GM21367 (cell line): ENCODE measurements around the gene NBEAL2.

Experiments
- ATAC-seq: cut with Tn5 transposase; IDR thresholded peaks from one replicate; pipeline ENCODE4 v1.9.1; 2021; ENCODE audit not compliant: unreplicated experiment

The NBEAL2 gene

GRCh38 chr3:46944191-46944590 is 35.3 kb upstream of the NBEAL2 start:
- ATAC-seq: no peak

GRCh38 chr3:46946416-46946815 is 33.0 kb upstream of the NBEAL2 start:
- ATAC-seq: no peak

DNA sequence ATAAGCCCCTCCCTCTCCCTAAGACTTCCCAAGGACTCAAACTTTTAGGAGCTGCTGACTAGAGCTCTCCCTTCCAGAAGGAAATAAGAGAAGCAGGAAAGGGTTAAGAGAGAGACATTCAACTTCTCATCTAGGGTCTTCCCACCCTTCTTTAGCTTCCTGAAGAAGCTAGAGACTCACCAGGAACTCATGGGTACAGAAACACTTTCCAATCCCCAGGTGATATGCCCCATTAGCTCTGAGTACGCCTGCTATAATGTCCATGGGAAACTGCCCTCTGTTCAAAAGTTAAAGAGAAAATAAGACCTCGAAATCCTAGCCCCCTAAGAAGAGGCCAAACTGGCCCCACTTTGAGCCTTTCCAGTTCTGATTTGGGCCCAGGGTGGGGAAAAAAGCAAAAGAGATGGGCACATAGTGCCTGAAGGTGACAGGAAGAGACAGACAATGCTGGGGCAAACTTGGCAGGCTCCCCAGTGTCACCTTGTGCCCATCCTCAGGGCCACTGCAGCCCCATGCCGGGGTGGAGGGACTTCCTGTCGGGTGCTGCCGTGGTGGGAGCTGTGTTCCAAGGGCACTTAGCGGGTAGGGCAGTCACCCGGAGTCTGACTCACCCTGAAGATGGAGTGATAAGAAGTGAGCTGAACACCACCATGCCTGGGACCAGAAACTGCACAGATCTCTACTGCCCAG is 32.5 kb upstream of the NBEAL2 start:
- ATAC-seq: no peak

DNA sequence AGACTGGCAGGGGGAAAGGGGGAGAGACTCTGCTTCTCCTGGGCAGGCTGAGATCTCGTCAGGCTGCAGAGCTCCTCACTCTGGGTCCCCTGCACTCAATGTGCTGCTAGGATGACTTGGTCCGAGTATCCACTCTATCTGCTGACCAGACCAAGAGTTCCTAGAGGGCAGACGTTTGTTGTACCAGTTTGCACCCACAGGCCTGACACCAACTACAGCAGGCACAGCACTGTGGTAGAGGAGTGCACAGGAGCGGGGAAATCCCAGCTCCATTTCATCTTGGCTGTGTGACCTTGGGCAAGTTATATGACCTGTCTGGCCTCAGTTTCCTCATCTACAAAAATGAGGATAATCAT is 31.9 kb upstream of the NBEAL2 start:
- no peak for ATAC-seq

DNA sequence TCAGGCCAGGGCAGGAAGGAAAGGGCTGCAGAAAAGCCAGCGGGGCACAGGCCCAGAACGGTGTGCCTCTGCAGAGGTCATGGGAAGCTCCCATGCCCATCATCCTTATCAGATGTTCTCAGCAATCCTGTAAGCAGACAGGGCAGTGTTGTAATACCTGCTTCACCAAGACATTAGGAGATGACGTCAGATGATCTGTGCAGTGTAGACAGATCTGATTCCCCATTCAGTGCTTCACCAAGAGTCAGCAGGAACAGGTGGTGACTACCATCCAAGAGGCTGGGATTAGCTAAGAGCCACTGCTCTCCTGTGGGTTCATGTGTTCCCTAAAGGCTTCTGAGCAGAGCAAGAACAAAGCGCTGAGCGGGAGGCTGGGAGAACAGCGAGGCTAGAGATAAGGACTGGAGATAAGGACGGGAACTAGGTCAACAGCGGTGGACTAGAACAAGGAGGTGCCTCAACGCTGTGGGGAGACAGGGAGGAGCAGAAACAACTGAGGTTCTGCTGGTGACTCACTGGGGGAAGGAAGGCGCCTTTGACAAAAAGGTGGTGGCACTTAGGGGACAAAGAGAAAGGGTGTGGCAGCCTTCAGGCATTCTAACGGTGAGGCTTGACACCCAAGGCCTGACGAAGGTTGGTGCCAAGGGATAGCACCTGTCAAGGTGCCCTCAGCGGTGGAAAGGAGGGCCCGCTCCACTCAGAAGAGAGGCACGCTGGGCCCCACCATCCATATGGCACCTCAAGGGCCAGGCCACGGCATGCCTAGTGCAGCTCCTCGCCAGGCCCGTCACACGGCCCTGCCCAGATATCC is 31.3 kb upstream of the NBEAL2 start:
- no peak for ATAC-seq

- ATAC-seq: no peak
These were observed 30.4 kb upstream of the NBEAL2 start for GRCh38 chr3:46948830-46949671.

DNA sequence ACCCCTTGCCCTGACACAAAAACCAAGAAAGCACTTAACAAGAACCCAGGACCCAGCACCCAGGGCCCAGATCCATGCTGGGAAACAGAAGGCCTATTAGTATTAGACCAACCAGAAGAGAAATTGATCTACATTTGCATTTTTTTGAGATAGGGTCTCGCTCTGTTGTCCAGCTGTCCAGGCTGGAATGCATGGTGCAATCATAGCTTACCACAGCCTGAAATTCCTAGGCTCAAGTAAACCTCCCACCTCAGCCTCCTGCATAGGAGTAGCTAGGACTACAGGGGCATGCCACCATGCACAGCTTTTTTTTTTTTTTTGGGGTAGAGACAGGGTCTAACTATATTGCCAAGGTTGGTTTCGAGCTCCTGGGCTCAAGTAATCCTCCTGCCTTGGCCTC is 29.3 kb upstream of the NBEAL2 start:
- ATAC-seq: no peak

DNA sequence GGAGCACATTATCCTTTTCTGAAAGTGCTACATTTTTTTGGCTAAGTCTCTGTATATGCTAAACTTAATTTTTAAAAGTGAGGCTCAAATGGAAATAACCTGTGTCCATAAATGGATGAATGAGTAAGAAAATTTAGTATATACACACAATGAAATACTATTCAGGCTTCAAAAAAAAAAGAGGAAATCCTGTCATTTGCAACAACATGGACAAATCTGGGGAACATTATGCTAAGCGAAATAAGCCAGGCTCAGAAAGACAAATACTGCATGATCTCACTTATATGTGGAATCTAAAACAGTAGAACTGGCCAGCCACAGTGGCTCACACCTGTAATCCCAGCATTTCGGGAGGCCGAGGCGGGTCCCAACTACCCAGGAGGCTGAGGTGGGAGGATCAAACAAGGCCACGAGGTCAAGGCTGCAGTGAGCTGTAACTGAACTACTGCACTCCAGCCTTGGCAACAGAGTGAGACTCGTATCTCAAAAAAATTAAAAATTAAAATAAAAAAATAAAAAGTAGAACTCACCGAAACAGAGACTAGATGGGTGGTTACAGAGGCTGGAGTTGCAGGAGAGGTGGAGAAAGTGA is 28.7 kb upstream of the NBEAL2 start:
- ATAC-seq: no peak

GRCh38 chr3:46952813-46953212 is 26.7 kb upstream of the NBEAL2 start:
- ATAC-seq: no peak

- no peak for ATAC-seq
These were observed 26.0 kb upstream of the NBEAL2 start for GRCh38 chr3:46953234-46954010.

DNA sequence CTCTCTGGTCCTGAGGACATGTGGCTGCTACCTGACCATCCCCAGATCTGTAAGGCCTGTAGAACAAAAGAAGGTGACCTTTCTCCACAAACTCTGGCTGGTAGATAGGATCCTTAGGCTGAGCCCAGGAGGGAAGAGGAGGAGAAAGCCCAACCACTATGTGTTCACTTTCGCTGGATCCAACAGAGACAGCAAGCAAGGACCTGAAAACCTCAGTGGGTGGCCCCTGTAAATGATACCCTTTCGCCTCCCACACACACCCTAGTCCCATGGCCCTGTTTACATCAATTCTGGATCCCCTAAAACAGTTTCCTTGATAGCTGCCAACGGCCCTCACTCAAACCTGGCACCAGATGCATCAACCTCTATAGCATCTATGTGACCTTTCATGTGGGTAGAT is 25.3 kb upstream of the NBEAL2 start:
- ATAC-seq: no peak

DNA sequence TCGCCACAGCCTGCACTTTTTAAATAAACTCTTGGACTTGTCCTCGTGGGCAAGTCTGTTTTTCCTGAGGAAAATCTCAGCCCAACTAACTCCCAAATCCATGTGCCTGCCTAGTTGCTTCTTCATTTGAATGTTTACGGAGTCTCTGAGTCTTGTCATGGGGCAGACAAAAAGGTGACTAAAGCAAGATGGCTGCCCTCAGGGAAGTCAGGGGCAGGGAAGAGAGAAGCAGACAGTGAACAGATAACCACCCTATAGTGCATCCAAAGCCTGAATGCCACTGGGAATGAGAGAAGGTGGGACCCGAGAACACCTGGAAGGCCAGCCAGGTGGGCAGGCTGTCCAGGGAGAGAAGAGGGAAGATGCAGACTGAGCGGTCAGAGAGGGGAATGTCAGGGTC is 24.3 kb upstream of the NBEAL2 start:
- ATAC-seq: no peak

DNA sequence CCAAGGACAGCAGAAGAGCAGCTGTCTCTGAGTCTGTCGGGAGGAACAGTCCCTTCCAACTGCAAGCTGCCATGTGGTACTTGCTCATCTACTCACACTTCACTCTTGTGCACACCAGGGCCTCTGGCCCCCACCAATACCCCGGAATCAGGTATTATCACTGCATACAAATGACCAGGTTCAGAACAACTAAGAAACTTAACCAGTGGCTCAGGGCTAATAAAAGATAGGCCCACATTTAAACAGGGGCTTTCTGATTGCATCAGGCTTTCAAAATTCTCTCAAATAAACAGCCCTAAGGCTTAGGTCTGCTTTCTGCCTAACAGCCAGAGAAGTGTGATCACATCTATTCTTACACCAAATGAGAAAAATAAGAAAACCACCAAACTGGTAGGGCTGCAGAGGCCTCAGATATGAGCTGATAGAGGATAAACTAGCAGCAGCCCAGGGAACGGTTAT is 23.6 kb upstream of the NBEAL2 start:
- ATAC-seq: no peak

GRCh38 chr3:46957092-46957820 is 22.2 kb upstream of the NBEAL2 start:
- ATAC-seq: no peak

GRCh38 chr3:46958467-46959160 is 20.9 kb upstream of the NBEAL2 start:
- no peak for ATAC-seq

- no peak for ATAC-seq
These were observed 20.3 kb upstream of the NBEAL2 start for GRCh38 chr3:46959161-46959511.

DNA sequence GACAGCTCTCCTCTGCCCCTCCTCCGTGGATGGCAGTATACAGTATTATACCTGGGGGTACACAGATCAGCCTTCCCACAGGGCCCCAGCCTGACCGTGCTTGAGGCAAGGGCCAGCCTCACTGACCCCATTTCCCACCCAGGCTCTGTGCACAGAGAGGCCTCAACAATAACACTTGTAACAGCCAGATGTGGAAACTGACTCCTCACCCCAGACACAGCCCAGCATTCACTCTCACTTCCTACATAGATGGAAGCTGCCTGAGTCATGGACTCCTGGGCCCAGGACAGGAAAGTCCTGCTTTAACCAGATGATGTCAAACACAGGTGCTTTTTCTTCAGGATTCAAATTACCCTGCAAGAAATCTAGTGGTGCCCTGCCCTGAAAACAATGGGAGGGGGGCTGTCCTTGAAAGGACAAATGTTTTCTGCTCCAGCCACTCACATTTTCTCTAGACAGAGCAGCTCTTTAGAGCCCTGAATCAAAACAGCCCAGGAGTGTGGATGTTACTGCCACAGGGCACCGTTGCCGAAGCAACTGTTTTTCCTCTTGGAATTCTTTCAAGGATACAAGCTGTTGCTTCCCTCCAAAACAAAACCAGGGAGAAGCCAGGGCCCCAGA is 19.3 kb upstream of the NBEAL2 start:
- no peak for ATAC-seq

DNA sequence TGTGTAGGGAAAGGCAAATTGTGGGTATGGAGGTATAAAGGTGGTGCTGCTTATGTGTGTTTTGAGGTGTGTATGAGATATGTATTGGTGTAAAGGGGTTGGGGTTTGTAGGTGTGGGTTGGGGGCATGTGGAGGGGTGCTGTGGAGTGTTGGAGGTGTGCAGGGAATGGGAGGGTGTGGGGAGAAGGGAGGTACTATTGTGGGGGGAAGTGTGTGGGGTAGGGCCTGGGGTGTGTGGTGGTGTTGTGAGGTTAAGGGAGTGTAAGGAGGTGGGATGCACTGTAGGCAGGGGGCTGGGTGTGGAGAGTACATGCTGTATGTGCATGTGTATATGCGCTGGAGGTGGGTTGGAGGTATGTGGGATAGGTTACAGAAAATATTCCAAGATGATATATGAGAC is 18.6 kb upstream of the NBEAL2 start:
- no peak for ATAC-seq

DNA sequence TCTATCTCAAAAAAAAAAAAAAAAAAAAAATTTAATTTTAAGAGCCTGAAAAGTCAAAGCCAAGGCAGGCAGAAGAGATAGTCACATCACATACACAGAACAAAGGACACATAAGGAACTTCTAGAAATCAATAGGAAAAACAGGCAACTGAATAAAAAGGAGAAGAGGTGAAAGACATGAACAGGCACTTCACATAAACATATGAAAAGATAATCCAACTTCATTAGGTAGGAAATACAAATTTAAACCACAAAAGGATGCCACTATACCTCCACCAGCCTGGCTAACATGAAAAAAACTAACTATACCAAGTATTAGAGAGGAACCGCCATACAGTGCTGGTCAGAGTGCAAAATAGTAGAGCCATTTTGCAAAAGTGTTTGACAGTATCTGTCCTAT is 17.0 kb upstream of the NBEAL2 start:
- no peak for ATAC-seq
